GM12878 (cell line): ENCODE measurements around the gene ANXA4. TPM values are rescaled to one million over a fixed set of nuclear protein-coding genes. Genes with fewer than 3 reads are reported as not detected.

Experiments used
- ATAC-seq: fragments of 200-7000 bp; cut with Tn5 transposase; 3 replicates; pipeline ENCODE4 v1.9.1; 2020; ENCODE audit warnings: mild to moderate bottlenecking, moderate library complexity
- BruUV-seq: library from RNA; stranded (reverse); fragments of 400-500 nt; replicated peaks from 2 replicates; lab custom pipeline; 2021; lab: Mats Ljungman, UMichigan
- CTCF ChIA-PET: fragments of 300-600 bp; sonication (Branson Sonifier 250); formaldehyde crosslinking; extraction: SDS; loops from one replicate; lab custom pipeline; 2021; ENCODE audit warnings: inconsistent platforms; lab: Yijun Ruan, JAX
- POLR2A ChIA-PET: fragments of 350-600 bp; formaldehyde crosslinking; extraction: SDS; loops from one replicate; lab custom pipeline; 2021; ENCODE audit warnings: inconsistent platforms; lab: Charles Lee
- RAD21 ChIA-PET: fragments of 300-600 bp; sonication (Branson Sonifier 250); formaldehyde crosslinking; loops from one replicate; lab custom pipeline; 2023; ENCODE audit warnings: antibody characterized with exemption; ENCODE audit not compliant: unreplicated experiment; lab: Charles Lee
- SMC1A ChIA-PET: fragments of 300-600 bp; sonication (Branson Sonifier 250); formaldehyde crosslinking; loops from one replicate; lab custom pipeline; 2023; ENCODE audit not compliant: unreplicated experiment, uncharacterized antibody; lab: Charles Lee
- DNase-seq: peaks from one replicate; pipeline ENCODE4 v3.0.0-alpha.2; 2011; ENCODE audit warnings: low read depth, low spot score
- FAIRE-seq: peaks from 3 replicates; lab custom pipeline; 2011; peaks lifted over from hg19 to GRCh38; lab: Jason Lieb, UNC
- H2AFZ ChIP-seq: 2 replicates; pipeline ENCODE4 v1.6.0; 2011; ENCODE audit warnings: low read depth, low read length, control low read depth; ENCODE audit not compliant: control insufficient read depth
- H3K27ac ChIP-seq: 2 replicates; pipeline ENCODE4 v1.5.1; 2011; ENCODE audit warnings: control low read depth; ENCODE audit not compliant: control insufficient read depth, insufficient read depth
- H3K27me3 ChIP-seq, 2 experiments: replicated peaks in 1 of 2; 2 replicates each; pipeline versions ENCODE4 v1.6.0 to v1.6.1; 2011; ENCODE audit warnings: low read length in 1 of 2; ENCODE audit not compliant: control insufficient read depth in 2 of 2, insufficient read depth in 2 of 2
- H3K36me3 ChIP-seq, 2 experiments: 2 replicates each; pipeline ENCODE4 v1.5.1; 2011; ENCODE audit warnings: low read length in 1 of 2; ENCODE audit not compliant: control insufficient read depth in 2 of 2, insufficient read depth in 2 of 2
- H3K4me1 ChIP-seq: 2 replicates; pipeline ENCODE4 v1.6.1; 2011; ENCODE audit warnings: mild to moderate bottlenecking, low read length, moderate library complexity, mixed read lengths; ENCODE audit not compliant: control insufficient read depth, insufficient read depth
- H3K4me2 ChIP-seq: 2 replicates; pipeline ENCODE4 v1.6.0; 2011; ENCODE audit warnings: control low read depth; ENCODE audit not compliant: control insufficient read depth, insufficient read depth
- H3K4me3 ChIP-seq: fragments of 200-600 bp; sonication (generic); 2 replicates; pipeline ENCODE4 v1.5.1; 2016
- H3K79me2 ChIP-seq: 2 replicates; pipeline ENCODE4 v1.6.0; 2011; ENCODE audit warnings: low read length; ENCODE audit not compliant: control insufficient read depth, insufficient read depth
- H3K9ac ChIP-seq: 2 replicates; pipeline ENCODE4 v1.8.0; 2011; ENCODE audit warnings: low read length, control low read depth, mixed read lengths; ENCODE audit not compliant: control insufficient read depth, insufficient read depth
- H3K9me3 ChIP-seq: replicated peaks from 3 replicates; pipeline ENCODE4 v1.5.1; 2011; ENCODE audit warnings: mild to moderate bottlenecking, low read length; ENCODE audit not compliant: control insufficient read depth, insufficient read depth
- H4K20me1 ChIP-seq: 2 replicates; pipeline ENCODE4 v1.6.0; 2011; ENCODE audit not compliant: control insufficient read depth, insufficient read depth
- FOXK2 ChIP-seq: fragments of 450-650 bp; IDR thresholded peaks from 2 replicates; pipeline ENCODE4 v1.6.1; 2017; ENCODE audit warnings: mild to moderate bottlenecking, moderate library complexity
- HDGF ChIP-seq: fragments of 450-650 bp; IDR thresholded peaks from 2 replicates; pipeline ENCODE4 v1.6.1; 2016; ENCODE audit warnings: antibody characterized with exemption
- JUNB ChIP-seq: IDR thresholded peaks from 2 replicates; pipeline ENCODE4 v1.6.1; 2016; ENCODE audit warnings: antibody characterized with exemption, mild to moderate bottlenecking
- MYC ChIP-seq: IDR thresholded peaks from 2 replicates; pipeline ENCODE4 v1.6.1; 2011; ENCODE audit warnings: mild to moderate bottlenecking, low read length, moderate library complexity, inconsistent platforms; ENCODE audit not compliant: insufficient read depth, insufficient replicate concordance, insufficient read length, severe bottlenecking
- NFYB ChIP-seq: IDR thresholded peaks from 2 replicates; pipeline ENCODE4 v1.6.1; 2011; ENCODE audit warnings: low read depth, mild to moderate bottlenecking, low read length, improper control_type of control experiment, moderate library complexity; ENCODE audit not compliant: insufficient read depth
- NKRF ChIP-seq: fragments of 450-650 bp; conservative IDR thresholded peaks from 2 replicates; pipeline ENCODE4 v1.6.1; 2017; ENCODE audit warnings: mild to moderate bottlenecking, moderate library complexity
- PAX5 ChIP-seq: IDR thresholded peaks from 2 replicates; pipeline ENCODE4 v1.6.1; 2011; ENCODE audit warnings: low read depth, low read length, borderline replicate concordance
- RBBP5 ChIP-seq: fragments of 200-600 bp; sonication (generic); conservative IDR thresholded peaks from 2 replicates; pipeline ENCODE4 v1.6.1; 2016
- TCF12 ChIP-seq: IDR thresholded peaks from 2 replicates; pipeline ENCODE4 v1.6.1; 2011; ENCODE audit warnings: low read depth, mild to moderate bottlenecking, low read length
- WGBS: methylation state at CpG from one replicate; pipeline ENCODE4 v1.1.6; 2016; ENCODE audit warnings: low lambda C conversion rate; ENCODE audit not compliant: insufficient replicate concordance, insufficient coverage; ENCODE audit errors: missing lambda C conversion rate; 5-methylcytosine and 5-hydroxymethylcytosine counted together
- in situ Hi-C: fragments of 300-500 bp; cut with MboI; formaldehyde crosslinking; loops from 9 replicates; pipeline ENCODE4 v1.14.3; 2018; ENCODE audit warnings: mixed read lengths
- intact Hi-C: fragments of 100-400 bp; cut with micrococcal nuclease; formaldehyde crosslinking; loops from one replicate; pipeline ENCODE4 v1.14.2; 2022; ENCODE audit not compliant: unreplicated experiment
- polyA plus RNA-seq, 11 experiments: library from polyadenylated mRNA; depleted of rRNA in 4 of 11; unstranded in 6 of 11; stranded (reverse) in 5 of 11; fragments of >200 nt; fragmentation: Nextera tagmentation in 4 of 11; fragmentation: Illumina TruSeq in 1 of 11; extraction: Ambion mirVana in 4 of 11; extraction: Trizol in 1 of 11; gene quantifications; 1 replicate in 1 of 11; 2 replicates in 10 of 11; pipeline versions ENCODE4 v1.2.1 to v1.2.3, GENCODE V29; 2011 to 2016; ENCODE audit warnings: inconsistent platforms in 2 of 11, missing spikeins in 2 of 11, low read depth in 1 of 11
- total RNA-seq, 4 experiments: library from RNA; depleted of rRNA in 3 of 4; stranded (reverse); fragments of >200 nt in 3 of 4; fragmentation: Illumina TruSeq in 1 of 4; extraction: Trizol in 1 of 4; gene quantifications; 2 replicates each; pipeline versions ENCODE4 v1.2.1 to v1.2.3, GENCODE V29; 2013 to 2021

Gene ANXA4
- total and polyA plus RNA-seq, 10 of the 15 experiments (the other 5 are each of a cell fraction or from before 2014, with no cell fraction given): 16.3 to 97.2 (median 71.0) TPM

DNA sequence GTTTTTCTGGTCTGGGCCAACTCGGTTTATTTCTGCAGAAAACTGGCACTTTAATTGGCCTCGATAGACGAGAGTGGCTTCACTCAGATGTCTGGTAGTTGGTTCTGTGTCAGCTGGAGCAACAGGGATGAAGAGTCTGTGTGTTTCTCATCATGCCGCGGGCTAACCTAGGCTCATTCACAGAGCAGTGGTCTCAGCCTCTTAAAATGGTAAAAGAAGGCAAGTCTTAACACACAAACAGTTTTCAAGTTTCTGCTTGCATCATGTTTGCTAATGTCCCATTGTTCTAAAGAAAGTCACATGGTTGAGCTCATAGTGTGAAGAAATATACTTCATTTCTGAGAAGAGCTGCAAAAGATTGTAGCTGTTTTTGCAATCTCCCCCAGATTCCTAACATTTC, 37.5 kb upstream of the ANXA4 start:
- H3K27ac ChIP-seq: no peak overlapping the region
- H3K4me1 ChIP-seq: no peaks in the 10 kb centered on the region; the same call in 1 of the 2 replicates
- RAD21 ChIA-PET: no interaction called here
- no peak for DNase-seq
- H2AFZ ChIP-seq: no peak overlapping the region
- H3K27me3 ChIP-seq: no peaks in the 10 kb centered on the region
- ATAC-seq: no peak
- H3K36me3 ChIP-seq: no peaks in the 10 kb centered on the region
- FAIRE-seq: no peak
- H3K9me3 ChIP-seq: no peaks in the 10 kb centered on the region; the same call in 2 of the 3 replicates
- H3K4me2 ChIP-seq: no peak overlapping the region
- POLR2A ChIA-PET: no interaction called here
- H3K79me2 ChIP-seq: no peaks in the 10 kb centered on the region
- no peak overlapping the region for H3K4me3 ChIP-seq
- CTCF ChIA-PET: interaction anchor here (0.7 to 2.1 kb wide), 5 partner anchors 9 to 328 kb away, joined by 3 to 7 read pairs (median 3); no protein-coding TSS in a partner anchor
- SMC1A ChIA-PET: interaction anchor here (1.0 to 2.2 kb wide), 5 partner anchors 11 to 140 kb away, joined by 3 to 5 read pairs (median 3); no protein-coding TSS in a partner anchor
- no peak overlapping the region for H3K9ac ChIP-seq
- WGBS: 96% methylated on average over 5 of the region's 5 CpGs
- BruUV-seq: no TSS peak
- in situ Hi-C loops (loop anchor here (25.0 kb wide), 1 partner anchor 692 kb away; the partner anchor contains the start of gene ANTXR1), intact Hi-C loops (no loop called here)
- TF ChIP-seq FOXK2 (no peak), PAX5 (no peak), JUNB (no peak), NFYB (no peak), TCF12 (no peak), NKRF (no peak), HDGF (no peak), RBBP5 (no peak), MYC (no peak)
- H4K20me1 ChIP-seq: no peaks in the 10 kb centered on the region
